ENCODE results near the gene NALCN.

The NALCN gene

DNA sequence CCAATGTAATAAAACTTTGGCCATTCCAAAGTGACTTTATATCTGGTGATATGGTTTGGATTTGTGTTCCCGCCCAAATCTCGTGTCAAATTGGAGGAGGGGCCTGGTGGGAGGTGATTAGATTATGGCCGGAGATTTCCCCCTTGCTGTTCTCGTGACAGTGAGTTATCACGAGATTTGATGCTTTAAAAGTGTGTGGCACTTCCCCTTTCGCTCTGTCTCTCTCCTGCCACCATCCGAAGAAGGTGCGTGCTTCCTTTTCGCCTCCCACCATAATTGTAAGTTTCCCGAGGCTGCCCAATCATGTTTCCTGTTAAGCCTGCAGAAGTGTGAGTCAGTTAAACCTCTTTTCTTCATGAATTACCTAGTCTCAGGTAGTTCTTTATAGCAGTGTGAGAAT is 9.3 kb upstream of the NALCN start:
- H3K27me3 Mint-ChIP-seq = peaks cover 4% of the 10 kb centered on the region
- DNase-seq = no peak
- H3K9me3 Mint-ChIP-seq = no peaks in the 10 kb centered on the region
- H3K27ac Mint-ChIP-seq = no peak overlapping the region
- H3K4me1 Mint-ChIP-seq (ENCODE audit: low read depth) = no peaks in the 10 kb centered on the region
- H3K36me3 Mint-ChIP-seq (ENCODE audit: low read depth) = no peaks in the 10 kb centered on the region
- no peak overlapping the region for H3K4me3 Mint-ChIP-seq

DNA sequence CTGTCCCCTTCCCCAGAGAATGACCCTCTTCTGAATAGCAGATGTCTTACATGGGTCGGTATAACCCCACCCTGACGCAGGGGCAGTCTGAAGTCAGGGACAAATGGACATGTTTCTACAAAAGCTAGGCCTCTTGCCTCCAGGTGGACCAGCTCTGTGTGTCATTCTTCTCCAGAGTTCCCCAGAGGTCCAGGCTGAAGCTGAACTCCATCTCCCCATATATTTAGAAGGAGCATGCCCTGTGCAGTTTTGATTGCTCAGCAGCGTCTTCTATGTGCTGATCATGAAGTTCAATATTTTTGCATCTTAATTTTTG is 8.8 kb upstream of the NALCN start:
- H3K27ac Mint-ChIP-seq = no peak overlapping the region
- no peak for DNase-seq
- peaks cover 5% of the 10 kb centered on the region for H3K27me3 Mint-ChIP-seq
- H3K4me1 Mint-ChIP-seq (ENCODE audit: low read depth) = no peaks in the 10 kb centered on the region
- H3K36me3 Mint-ChIP-seq (ENCODE audit: low read depth) = no peaks in the 10 kb centered on the region
- H3K9me3 Mint-ChIP-seq = no peaks in the 10 kb centered on the region
- no peak overlapping the region for H3K4me3 Mint-ChIP-seq

DNA sequence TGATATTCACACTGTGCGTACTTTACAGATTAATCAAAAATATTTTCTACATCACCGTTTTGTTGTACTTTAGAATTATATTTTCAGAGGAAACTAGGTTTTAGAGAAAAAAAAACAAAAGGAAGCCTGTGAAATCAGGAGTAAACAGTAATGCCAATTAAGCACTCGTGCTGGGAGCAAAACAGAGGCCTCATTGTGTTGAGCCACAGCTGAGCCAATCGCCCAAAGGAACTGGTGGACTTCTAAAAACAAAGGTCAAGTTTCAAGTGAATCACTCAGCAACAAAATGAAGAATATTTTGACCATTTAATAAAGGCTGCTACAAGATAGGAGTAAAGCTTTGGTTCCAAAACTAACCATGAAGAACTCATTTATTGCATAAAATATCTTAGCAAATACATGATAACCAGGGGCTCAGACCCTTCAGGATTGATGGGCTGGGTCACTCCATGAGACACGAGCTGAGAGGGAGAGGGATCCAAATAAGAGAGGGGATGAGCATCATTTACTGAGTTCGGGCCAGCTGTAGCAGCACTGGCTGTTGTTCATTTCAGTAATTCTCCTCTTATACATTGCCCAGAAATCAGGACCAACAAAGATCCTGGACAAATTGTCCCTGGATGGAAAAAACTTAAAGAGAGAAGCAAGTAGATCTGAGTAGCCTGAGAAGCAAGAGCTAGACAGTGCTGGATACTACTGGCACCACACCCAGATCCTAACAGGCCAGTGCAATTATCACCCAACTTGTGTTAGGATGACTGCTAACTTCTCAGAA is 8.3 kb upstream of the NALCN start:
- no peaks in the 10 kb centered on the region for H3K4me1 Mint-ChIP-seq (ENCODE audit: low read depth)
- DNase-seq = no peak
- peaks cover 3% of the 10 kb centered on the region for H3K27me3 Mint-ChIP-seq
- H3K9me3 Mint-ChIP-seq = no peaks in the 10 kb centered on the region
- no peak overlapping the region for H3K27ac Mint-ChIP-seq
- H3K4me3 Mint-ChIP-seq = no peak overlapping the region
- no peaks in the 10 kb centered on the region for H3K36me3 Mint-ChIP-seq (ENCODE audit: low read depth)

DNA sequence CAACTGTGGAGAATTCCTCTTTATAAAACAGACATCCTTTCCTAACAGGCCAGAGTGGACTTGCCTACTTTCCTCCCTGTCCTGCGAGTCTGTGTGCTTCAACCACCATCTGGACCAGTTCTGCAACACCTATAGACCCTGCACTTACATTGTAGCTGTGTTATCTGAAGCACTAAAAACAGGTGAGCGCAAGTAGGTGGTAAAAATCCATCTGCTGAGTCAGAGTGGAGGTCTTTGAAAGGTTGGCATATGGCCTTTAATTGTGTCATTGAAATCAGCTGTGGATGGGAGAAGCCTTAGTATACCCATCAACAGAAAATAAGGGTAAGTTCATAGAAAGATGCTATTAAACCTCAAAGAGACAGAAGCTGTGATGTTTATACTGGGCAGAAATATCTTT is 7.6 kb upstream of the NALCN start:
- DNase-seq = no peak
- no peaks in the 10 kb centered on the region for H3K36me3 Mint-ChIP-seq (ENCODE audit: low read depth)

DNA sequence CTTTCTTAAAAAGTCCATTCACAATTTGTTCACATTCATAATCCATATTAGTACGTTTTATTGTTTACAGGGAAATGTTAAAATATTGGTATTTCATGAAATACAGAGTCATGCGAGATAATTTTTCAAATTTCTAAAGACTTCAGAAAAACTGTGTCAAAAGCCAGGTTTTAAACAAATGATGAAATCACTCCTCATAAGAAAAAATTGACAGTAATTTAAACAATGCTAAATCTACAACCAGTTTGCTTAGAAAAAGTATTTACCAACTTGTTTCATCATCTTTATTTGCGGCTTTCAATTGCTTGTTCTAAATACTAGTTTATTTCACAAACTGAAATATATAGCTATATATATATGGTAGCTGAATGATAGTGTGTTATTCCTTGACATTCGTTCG is 1.2 kb upstream of the NALCN start:
- no peak overlapping the region for H3K4me3 Mint-ChIP-seq
- no peaks in the 10 kb centered on the region for H3K9me3 Mint-ChIP-seq
- DNase-seq = no peak
- H3K27me3 Mint-ChIP-seq = peaks cover 49% of the 10 kb centered on the region
- peaks cover 4% of the 10 kb centered on the region for H3K4me1 Mint-ChIP-seq (ENCODE audit: low read depth)
- no peaks in the 10 kb centered on the region for H3K36me3 Mint-ChIP-seq (ENCODE audit: low read depth)
- H3K27ac Mint-ChIP-seq = no peak overlapping the region

More for the DNA sequence above, 7.6 kb upstream of the NALCN start:
- Mint-ChIP-seq H3K27me3 (peaks cover 8% of the 10 kb centered on the region), H3K4me3 (no peak overlapping the region), H3K27ac (no peak overlapping the region), H3K9me3 (no peaks in the 10 kb centered on the region), H3K4me1 (ENCODE audit: low read depth) (no peaks in the 10 kb centered on the region)

DNA sequence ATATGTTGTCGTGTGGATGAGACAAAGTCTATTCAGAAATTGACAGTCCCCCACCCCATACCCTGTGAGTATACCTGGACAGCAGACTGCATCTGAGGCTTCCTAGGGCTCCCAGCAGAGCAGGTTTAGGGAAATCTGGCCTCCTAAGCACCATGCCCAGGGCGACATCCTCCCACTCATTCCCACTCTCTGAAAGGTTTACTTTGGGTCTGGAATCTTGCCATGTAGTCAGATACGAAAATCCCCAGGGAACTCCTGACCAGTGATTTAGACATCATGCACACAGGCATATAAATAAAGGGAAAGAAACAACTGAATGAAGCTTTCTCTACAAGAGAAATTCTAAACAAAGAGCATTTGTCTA is 717 bp upstream of the NALCN start:
- H3K9me3 Mint-ChIP-seq = no peaks in the 10 kb centered on the region
- H3K36me3 Mint-ChIP-seq (ENCODE audit: low read depth) = no peaks in the 10 kb centered on the region
- DNase-seq = no peak
- H3K27me3 Mint-ChIP-seq = peaks cover 49% of the 10 kb centered on the region
- no peak overlapping the region for H3K4me3 Mint-ChIP-seq
- peaks cover 4% of the 10 kb centered on the region for H3K4me1 Mint-ChIP-seq (ENCODE audit: low read depth)
- no peak overlapping the region for H3K27ac Mint-ChIP-seq

DNA sequence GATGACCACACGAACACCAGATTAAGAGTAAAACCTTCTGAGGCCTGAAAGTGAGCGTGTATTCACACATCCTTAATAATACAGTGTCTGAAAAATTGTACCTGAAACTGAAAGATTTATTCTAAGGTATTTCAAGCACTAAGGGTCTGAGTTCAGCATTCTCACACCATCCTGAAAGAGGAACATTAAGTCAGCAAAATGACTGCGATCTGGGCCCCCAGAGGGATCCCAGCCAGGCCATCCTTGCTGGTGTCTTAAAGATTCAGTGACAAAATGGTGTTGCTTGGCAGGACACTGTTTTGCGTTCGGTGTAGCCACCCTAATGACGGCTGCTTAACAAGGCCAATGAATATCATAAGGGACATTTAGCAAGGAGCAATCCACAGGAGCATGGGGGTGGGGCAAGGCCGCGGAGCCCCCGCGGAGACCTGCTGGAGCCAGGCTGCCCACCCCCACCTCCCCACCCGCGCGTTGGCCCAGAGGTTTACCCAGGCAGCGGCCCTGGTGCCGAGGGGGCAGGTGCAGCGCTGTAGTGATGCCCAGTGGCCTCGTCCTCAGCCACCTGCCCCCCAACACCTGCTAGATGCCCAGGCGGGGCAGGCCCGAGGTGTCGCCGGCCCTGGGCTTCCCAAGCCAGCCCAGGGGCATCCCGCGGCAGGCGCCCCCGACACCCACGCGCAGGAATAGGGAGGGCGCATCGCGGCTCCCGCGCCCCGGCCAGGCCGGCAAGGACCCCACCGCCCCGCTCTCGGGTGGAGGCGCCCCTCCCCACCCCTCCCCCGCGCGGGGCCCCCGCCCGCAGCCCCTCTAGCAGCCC is 742 bp downstream of the NALCN start:
- Mint-ChIP-seq H3K27me3 (peaks cover 51% of the 10 kb centered on the region), H3K27ac (no peak overlapping the region), H3K36me3 (ENCODE audit: low read depth) (no peaks in the 10 kb centered on the region), H3K4me3 (no peak overlapping the region), H3K9me3 (no peaks in the 10 kb centered on the region), H3K4me1 (ENCODE audit: low read depth) (peaks cover 4% of the 10 kb centered on the region)
- no peak for DNase-seq

DNA sequence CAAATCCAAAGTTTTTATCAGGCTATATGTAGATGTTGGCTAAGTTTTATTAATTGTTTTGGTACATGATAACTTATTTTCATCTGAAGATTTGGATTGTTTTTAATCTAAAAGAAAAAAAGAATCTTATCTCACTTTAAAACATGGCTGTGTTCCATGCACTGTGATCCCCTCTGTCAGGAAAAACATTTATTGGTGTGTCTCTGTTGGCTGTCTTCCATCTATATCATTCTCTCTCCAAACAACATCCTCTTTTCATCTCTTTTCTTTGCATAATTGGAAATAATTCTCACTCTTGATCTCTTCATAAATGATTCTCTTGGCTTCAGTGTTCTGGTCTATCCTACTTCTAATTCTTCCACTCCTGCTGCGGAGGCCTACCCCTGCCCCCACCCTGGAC is 4.2 kb downstream of the NALCN start:
- Mint-ChIP-seq H3K36me3 (ENCODE audit: low read depth) (no peaks in the 10 kb centered on the region), H3K27ac (no peak overlapping the region), H3K27me3 (peaks cover 33% of the 10 kb centered on the region), H3K4me3 (no peak overlapping the region), H3K4me1 (ENCODE audit: low read depth) (peaks cover 4% of the 10 kb centered on the region), H3K9me3 (no peaks in the 10 kb centered on the region)
- DNase-seq = no peak

DNA sequence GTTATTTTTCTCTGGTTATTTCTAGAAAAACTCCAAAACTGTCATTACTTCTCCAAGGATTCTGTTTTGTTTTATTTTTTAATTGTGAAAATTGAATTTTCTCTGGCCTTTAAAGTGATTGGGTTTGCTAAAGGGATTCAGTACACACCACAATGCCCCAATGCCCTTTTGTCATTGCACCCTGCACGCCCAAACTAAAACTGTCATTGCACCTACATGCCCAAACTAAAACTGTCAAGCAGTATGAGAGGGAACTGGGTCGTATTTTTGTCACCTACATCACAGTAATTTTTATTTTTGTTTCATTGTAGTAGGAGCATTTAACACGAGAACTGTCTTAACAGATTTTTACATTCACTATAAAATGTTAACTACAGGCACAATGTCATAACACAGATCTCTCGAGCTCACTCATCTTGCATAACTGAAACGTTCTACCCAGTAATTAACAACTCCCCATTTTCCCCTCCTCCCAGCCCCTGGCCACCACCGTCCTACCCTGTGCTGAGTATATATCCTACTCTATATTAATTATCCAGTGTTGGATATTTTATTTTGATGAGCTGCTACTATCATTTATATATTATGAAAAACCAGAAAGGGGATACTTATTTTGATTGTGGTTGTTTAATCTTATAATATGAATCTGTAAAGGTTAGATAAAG is 7.2 kb downstream of the NALCN start:
- H3K4me1 Mint-ChIP-seq (ENCODE audit: low read depth) = no peaks in the 10 kb centered on the region
- no peak overlapping the region for H3K27ac Mint-ChIP-seq
- no peaks in the 10 kb centered on the region for H3K36me3 Mint-ChIP-seq (ENCODE audit: low read depth)
- no peak for DNase-seq
- peaks cover 18% of the 10 kb centered on the region for H3K27me3 Mint-ChIP-seq
- H3K9me3 Mint-ChIP-seq = no peaks in the 10 kb centered on the region
- no peak overlapping the region for H3K4me3 Mint-ChIP-seq

DNA sequence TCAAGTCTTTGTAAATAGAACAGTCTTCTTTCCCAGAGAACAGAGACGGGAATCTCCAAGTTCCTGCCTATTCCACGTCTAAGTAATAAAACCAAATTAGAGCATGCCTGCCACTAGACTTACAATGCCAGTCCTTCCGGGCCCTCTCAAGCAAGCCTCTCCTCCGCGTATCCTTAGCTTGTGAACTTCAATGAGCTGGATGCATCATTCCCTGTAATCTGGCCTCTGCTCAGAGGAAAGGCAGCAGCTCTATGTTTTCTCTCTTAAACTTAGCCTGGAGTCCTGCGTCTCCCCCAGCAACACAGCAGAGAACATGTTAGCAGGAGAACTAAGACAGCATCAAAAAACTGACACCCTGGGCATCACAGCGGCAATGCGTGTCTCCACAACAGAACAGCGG is 8.2 kb downstream of the NALCN start:
- Mint-ChIP-seq H3K4me1 (ENCODE audit: low read depth) (no peaks in the 10 kb centered on the region), H3K27me3 (peaks cover 13% of the 10 kb centered on the region), H3K4me3 (no peak overlapping the region), H3K36me3 (ENCODE audit: low read depth) (no peaks in the 10 kb centered on the region), H3K9me3 (no peaks in the 10 kb centered on the region), H3K27ac (no peak overlapping the region)
- no peak for DNase-seq

DNA sequence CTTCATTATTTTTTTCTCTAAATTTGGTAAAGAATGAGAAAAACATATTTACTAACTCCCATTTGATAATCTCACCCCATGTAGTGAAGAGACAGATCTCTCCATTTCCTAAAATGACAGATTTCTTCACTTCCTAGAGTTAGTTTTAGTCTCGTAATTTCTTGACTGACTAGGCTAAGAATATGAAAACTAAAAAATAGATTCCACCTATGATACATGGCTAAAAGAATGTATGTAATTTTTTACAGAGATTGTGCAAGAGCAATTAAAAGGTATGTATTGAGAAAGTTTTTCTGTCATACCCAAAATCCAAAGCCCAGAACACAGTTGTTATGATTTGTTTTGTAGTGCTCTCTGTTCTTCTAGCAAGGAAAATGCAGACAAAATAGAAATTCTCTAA is 9.5 kb downstream of the NALCN start:
- Mint-ChIP-seq H3K4me1 (ENCODE audit: low read depth) (no peaks in the 10 kb centered on the region), H3K36me3 (ENCODE audit: low read depth) (no peaks in the 10 kb centered on the region), H3K27me3 (peaks cover 13% of the 10 kb centered on the region), H3K27ac (no peak overlapping the region), H3K9me3 (no peaks in the 10 kb centered on the region), H3K4me3 (no peak overlapping the region)
- DNase-seq = no peak

DNA sequence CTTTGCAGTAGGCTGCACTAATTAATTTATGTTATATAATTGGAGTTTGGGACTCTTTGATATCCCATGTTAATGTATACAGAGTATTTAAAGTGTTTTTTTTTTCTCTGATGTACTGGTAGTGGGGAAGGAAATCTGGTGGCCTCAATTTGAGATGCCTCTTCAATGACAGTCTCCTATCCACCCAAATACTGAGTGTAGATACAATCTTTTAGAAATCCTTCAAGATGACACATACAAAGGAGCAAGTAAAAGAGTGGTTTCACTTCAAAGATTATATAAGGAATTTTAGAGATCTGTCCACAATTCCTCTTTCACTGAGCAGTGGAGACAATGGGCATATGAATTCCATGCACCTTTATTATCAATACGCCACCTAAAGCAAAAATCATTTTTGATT is 15.1 kb downstream of the NALCN start:
- Mint-ChIP-seq H3K27me3 (peaks cover 6% of the 10 kb centered on the region), H3K36me3 (ENCODE audit: low read depth) (no peaks in the 10 kb centered on the region), H3K27ac (no peak overlapping the region), H3K4me1 (ENCODE audit: low read depth) (no peaks in the 10 kb centered on the region), H3K4me3 (no peak overlapping the region), H3K9me3 (no peaks in the 10 kb centered on the region)
- no peak for DNase-seq

DNA sequence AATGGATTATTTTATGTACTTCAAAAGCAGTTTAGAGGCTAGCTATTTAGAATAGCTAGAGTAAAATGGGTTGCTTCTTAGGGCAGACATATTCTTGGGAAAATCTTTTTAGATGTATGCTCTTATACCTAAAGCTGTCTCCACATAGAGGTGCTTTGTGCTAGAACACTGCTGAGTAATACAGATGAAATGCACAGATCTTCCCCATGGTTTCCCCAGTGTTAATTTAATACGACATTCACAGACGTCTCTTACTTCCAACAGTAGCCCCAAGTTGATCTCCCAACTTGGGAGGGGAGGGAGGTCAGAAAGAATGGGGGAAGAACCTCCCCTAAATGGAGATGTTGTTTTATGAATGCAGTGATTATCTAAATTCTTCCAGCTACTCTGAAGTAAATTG is 16.9 kb downstream of the NALCN start:
- no peak for DNase-seq
- no peak overlapping the region for H3K27ac Mint-ChIP-seq
- no peaks in the 10 kb centered on the region for H3K9me3 Mint-ChIP-seq
- no peaks in the 10 kb centered on the region for H3K27me3 Mint-ChIP-seq
- no peak overlapping the region for H3K4me3 Mint-ChIP-seq
- H3K4me1 Mint-ChIP-seq (ENCODE audit: low read depth) = no peaks in the 10 kb centered on the region
- no peaks in the 10 kb centered on the region for H3K36me3 Mint-ChIP-seq (ENCODE audit: low read depth)

DNA sequence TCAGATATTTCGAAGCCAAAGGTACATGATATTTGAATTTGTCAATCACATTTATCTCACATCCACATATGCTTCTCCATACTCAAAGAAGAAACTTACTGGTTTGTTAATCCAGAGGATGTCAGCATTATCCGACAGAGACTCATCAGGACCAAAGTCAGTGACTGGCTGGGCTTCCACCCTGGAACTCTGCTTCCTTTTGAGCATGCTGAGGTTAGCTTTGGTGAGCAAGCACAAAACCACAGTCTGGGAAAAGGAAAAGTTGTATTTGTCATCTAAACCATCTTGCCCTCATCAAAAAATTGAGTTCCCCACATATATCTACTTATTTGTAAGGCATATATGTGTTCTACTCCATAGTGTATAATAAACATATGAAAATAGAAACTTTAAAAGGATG is 17.4 kb downstream of the NALCN start:
- Mint-ChIP-seq H3K4me1 (ENCODE audit: low read depth) (no peaks in the 10 kb centered on the region), H3K27me3 (no peaks in the 10 kb centered on the region), H3K4me3 (no peak overlapping the region), H3K36me3 (ENCODE audit: low read depth) (no peaks in the 10 kb centered on the region), H3K9me3 (no peaks in the 10 kb centered on the region), H3K27ac (no peak overlapping the region)
- DNase-seq = no peak

DNA sequence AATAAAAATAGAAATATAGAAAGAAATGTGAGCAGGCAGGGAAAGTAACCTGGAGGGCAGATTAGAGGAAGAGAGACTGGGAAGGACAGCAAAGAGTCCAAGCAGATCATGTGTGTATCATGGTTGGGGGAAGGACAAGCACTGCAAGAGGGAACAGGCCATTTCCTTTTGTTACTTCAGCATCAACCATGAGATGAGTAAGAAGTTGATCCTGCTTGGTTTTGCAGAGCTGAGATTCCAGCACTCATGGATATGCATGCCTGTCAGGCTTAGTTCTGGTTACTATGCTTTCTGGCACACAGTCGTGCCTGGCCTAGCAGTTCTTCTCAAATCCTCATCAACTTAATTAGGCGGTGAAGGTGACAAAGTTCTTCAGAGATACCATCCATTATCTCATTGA is 18.1 kb downstream of the NALCN start:
- Mint-ChIP-seq H3K36me3 (ENCODE audit: low read depth) (no peaks in the 10 kb centered on the region), H3K27me3 (peaks cover 2% of the 10 kb centered on the region), H3K4me1 (ENCODE audit: low read depth) (no peaks in the 10 kb centered on the region), H3K9me3 (no peaks in the 10 kb centered on the region), H3K27ac (no peak overlapping the region), H3K4me3 (no peak overlapping the region)
- DNase-seq = no peak
